Keratinocyte (primary cell): ENCODE measurements around the gene ATG9A.

ENCODE experiments used
- CTCF ChIP-seq, 3 experiments: IDR thresholded peaks in 1 of 3; conservative IDR thresholded peaks in 1 of 3; optimal IDR thresholded peaks in 1 of 3; 2 replicates in 2 of 3; 3 replicates in 1 of 3; pipeline versions ENCODE3 to v1.5.1; 2011; ENCODE audit warnings: low read length in 3 of 3, mild to moderate bottlenecking in 3 of 3, moderate library complexity in 2 of 3, control low read depth in 1 of 3, inconsistent platforms in 1 of 3; ENCODE audit not compliant: insufficient read depth in 2 of 3; ENCODE audit errors: extremely low read depth in 1 of 3
- EZH2 ChIP-seq: IDR thresholded peaks from one replicate; pipeline ENCODE4 v1.6.1; 2012; ENCODE audit warnings: inconsistent platforms, mild to moderate bottlenecking, low read length, moderate library complexity

- no peak for TF ChIP-seq CTCF (optimal IDR thresholded peaks at IDR 0.05 in 1 of 3, IDR thresholded peaks at IDR 0.05 in 1 of 3, conservative IDR thresholded peaks at IDR 0.05 in 1 of 3; ENCODE audit: extremely low read depth in 1 of 3, insufficient read depth in 2 of 3, low read length in 3 of 3)
- no peak for TF ChIP-seq EZH2
These were observed 52.5 kb downstream of the ATG9A start, which contains the start of gene CNPPD1 for GRCh38 chr2:219176818-219177551.
